Lower lobe of right lung (tissue), 2 donors: Measurements from ENCODE around the gene UBALD1. TPM values are rescaled to one million over a fixed set of nuclear protein-coding genes. Genes with fewer than 3 reads are reported as not detected.

ENCODE experiments used
- ATAC-seq, 2 donors: fragments of 200-7000 bp; cut with Tn5 transposase; one replicate each; pipeline ENCODE4 v1.9.1; 2020 to 2022; ENCODE audit warnings: mild to moderate bottlenecking in 2 of 2, moderate library complexity in 2 of 2
- DNase-seq: peaks from one replicate; pipeline ENCODE4 v3.0.0-alpha.2; 2020
- H3K27ac ChIP-seq: fragments of 200-600 bp; one replicate; pipeline ENCODE4 v1.8.0; 2022
- H3K27me3 ChIP-seq: fragments of 200-600 bp; one replicate; pipeline ENCODE4 v1.8.0; 2022; ENCODE audit warnings: low read depth
- H3K36me3 ChIP-seq: fragments of 200-600 bp; one replicate; pipeline ENCODE4 v1.8.0; 2022; ENCODE audit warnings: mild to moderate bottlenecking
- H3K4me1 ChIP-seq: fragments of 200-600 bp; one replicate; pipeline ENCODE4 v1.8.0; 2022
- H3K4me3 ChIP-seq: fragments of 200-600 bp; one replicate; pipeline ENCODE4 v1.8.0; 2022; ENCODE audit warnings: mild to moderate bottlenecking
- H3K9me3 ChIP-seq: fragments of 200-600 bp; one replicate; pipeline ENCODE4 v1.8.0; 2022
- intact Hi-C: fragments of 100-400 bp; cut with DNase I; formaldehyde crosslinking; loops from one replicate; pipeline ENCODE4 v1.11.0; 2022
- total RNA-seq: library from RNA; stranded (reverse); fragmentation: NEBNext Ultra II Directional; extraction: Animal tissue kit (Norgen Biotek cat#: 25700); gene quantifications from one replicate; pipeline ENCODE4 v1.2.1, GENCODE V29; 2021
- TF ChIP-seq, protein P1 (sequence below): fragments of 200-600 bp; IDR thresholded peaks from one replicate; pipeline ENCODE4 v1.8.0; 2022; ENCODE audit warnings: antibody characterized with exemption, mild to moderate bottlenecking
- donor health status: DM: no; HTN: yes; CAD: no; lungs with severe emphysema.

UBALD1 gene
- total RNA-seq, 1 donor from 2014 or later, result 30.2 TPM

GRCh38 chr16:4588386-4588785, 26.3 kb downstream of the UBALD1 start:
- H3K4me1 ChIP-seq, result no peaks in the 10 kb centered on the region
- H3K4me3 ChIP-seq, result no peak overlapping the region
- ATAC-seq, result no peak
- no peaks in the 10 kb centered on the region for H3K9me3 ChIP-seq
- H3K27ac ChIP-seq, result no peak overlapping the region
- no peaks in the 10 kb centered on the region for H3K36me3 ChIP-seq
- intact Hi-C loops, result no loop called here
- no peaks in the 10 kb centered on the region for H3K27me3 ChIP-seq
- no peak for DNase-seq
- TF ChIP-seq, protein P1, sequence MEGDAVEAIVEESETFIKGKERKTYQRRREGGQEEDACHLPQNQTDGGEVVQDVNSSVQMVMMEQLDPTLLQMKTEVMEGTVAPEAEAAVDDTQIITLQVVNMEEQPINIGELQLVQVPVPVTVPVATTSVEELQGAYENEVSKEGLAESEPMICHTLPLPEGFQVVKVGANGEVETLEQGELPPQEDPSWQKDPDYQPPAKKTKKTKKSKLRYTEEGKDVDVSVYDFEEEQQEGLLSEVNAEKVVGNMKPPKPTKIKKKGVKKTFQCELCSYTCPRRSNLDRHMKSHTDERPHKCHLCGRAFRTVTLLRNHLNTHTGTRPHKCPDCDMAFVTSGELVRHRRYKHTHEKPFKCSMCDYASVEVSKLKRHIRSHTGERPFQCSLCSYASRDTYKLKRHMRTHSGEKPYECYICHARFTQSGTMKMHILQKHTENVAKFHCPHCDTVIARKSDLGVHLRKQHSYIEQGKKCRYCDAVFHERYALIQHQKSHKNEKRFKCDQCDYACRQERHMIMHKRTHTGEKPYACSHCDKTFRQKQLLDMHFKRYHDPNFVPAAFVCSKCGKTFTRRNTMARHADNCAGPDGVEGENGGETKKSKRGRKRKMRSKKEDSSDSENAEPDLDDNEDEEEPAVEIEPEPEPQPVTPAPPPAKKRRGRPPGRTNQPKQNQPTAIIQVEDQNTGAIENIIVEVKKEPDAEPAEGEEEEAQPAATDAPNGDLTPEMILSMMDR, result no peak

DNA sequence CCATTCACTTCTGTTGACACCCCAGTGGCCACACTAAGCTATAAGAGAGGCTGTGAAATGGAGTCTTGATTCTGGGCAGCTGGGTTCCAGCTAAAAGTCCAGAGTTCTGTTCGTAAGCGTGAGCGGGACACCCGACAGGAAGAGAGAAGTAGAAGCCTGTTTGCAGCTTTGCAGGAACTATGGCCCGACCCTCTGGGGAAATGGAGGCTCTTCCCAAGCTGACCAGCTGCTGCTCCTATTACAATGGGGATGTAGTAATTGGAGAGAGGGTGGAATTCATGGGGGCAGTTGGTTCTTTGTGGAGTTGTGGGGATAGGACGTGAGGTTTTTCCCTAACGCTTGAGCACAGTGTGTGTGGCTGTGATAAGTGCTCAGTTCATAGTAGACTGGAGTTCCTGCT, 28.4 kb downstream of the UBALD1 start:
- DNase-seq (no peak), ATAC-seq (no peak)
- no peak overlapping the region for H3K27ac ChIP-seq
- H3K4me1 ChIP-seq, result no peaks in the 10 kb centered on the region
- H3K9me3 ChIP-seq, result no peaks in the 10 kb centered on the region
- H3K27me3 ChIP-seq, result no peaks in the 10 kb centered on the region
- TF ChIP-seq, protein P1, result no peak
- no peaks in the 10 kb centered on the region for H3K36me3 ChIP-seq
- intact Hi-C loops, result no loop called here
- no peak overlapping the region for H3K4me3 ChIP-seq

DNA sequence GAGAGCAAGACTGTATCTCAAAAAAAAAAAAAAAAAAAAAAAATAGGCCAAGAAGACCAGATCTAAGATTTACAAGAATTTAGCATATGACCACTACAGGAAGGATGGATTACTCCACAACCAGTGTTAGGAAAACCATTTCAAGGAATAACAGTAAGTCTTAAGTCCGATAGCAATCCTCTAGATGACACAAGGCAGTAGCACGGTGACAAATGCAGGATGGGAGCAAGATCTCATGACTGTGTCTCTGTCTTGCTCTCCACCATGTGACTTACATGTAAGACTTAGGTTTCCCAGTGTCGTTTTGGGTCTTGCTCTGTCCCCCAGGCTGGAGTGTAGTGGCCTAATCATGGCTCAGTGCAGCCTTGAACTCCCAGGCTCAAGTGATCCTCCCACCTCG, 30.8 kb downstream of the UBALD1 start:
- intact Hi-C loops, result no loop called here
- Histone ChIP-seq H3K27ac (no peak overlapping the region), H3K36me3 (no peaks in the 10 kb centered on the region), H3K9me3 (no peaks in the 10 kb centered on the region), H3K4me1 (no peaks in the 10 kb centered on the region), H3K4me3 (no peak overlapping the region), H3K27me3 (no peaks in the 10 kb centered on the region)
- DNase-seq, result no peak
- no peak for ATAC-seq
- TF ChIP-seq, protein P1, result no peak

- H3K4me1 ChIP-seq, result no peaks in the 10 kb centered on the region
- DNase-seq (no peak), ATAC-seq (peak; percentile 12 to 80)
- no peak overlapping the region for H3K27ac ChIP-seq
- TF ChIP-seq, protein P1, result no peak
- no peak overlapping the region for H3K4me3 ChIP-seq
- no peaks in the 10 kb centered on the region for H3K9me3 ChIP-seq
- H3K27me3 ChIP-seq, result no peaks in the 10 kb centered on the region
- H3K36me3 ChIP-seq, result no peaks in the 10 kb centered on the region
- intact Hi-C loops, result no loop called here
Observed at GRCh38 chr16:4580250-4580649, 34.4 kb downstream of the UBALD1 start.

GRCh38 chr16:4578961-4579530, 35.6 kb downstream of the UBALD1 start:
- intact Hi-C loops, result no loop called here
- Histone ChIP-seq H3K9me3 (no peaks in the 10 kb centered on the region), H3K4me1 (no peaks in the 10 kb centered on the region), H3K4me3 (no peak overlapping the region), H3K36me3 (no peaks in the 10 kb centered on the region), H3K27me3 (no peaks in the 10 kb centered on the region), H3K27ac (no peak overlapping the region)
- DNase-seq (no peak), ATAC-seq (no peak)
- TF ChIP-seq, protein P1, result no peak
